HG02981 (cell line): Measurements from ENCODE around the gene LDB3.
"Not testable (repeated sequence)": the region's sequence is repeated elsewhere in the genome, so short reads cannot be mapped to it uniquely, and the experiment has no call there.

Source experiments
- ATAC-seq: cut with Tn5 transposase; IDR thresholded peaks from one replicate; pipeline ENCODE4 v1.9.1; 2021; ENCODE audit warnings: mild to moderate bottlenecking, moderate library complexity; ENCODE audit not compliant: unreplicated experiment

LDB3 gene

GRCh38 chr10:86725980-86726676 lies 57.8 kb downstream of the LDB3 start:
- no peak for ATAC-seq

GRCh38 chr10:86726677-86726999 lies 58.3 kb downstream of the LDB3 start:
- ATAC-seq = no peak

- no peak for ATAC-seq
These were observed 59.2 kb downstream of the LDB3 start for GRCh38 chr10:86727470-86727869.

- no peak for ATAC-seq
These were observed 59.7 kb downstream of the LDB3 start for GRCh38 chr10:86728056-86728455.

- no peak for ATAC-seq
These were observed 61.4 kb downstream of the LDB3 start for GRCh38 chr10:86729677-86730076.

GRCh38 chr10:86730227-86730626 lies 61.9 kb downstream of the LDB3 start:
- no peak for ATAC-seq

- ATAC-seq = no peak
These were observed 64.5 kb downstream of the LDB3 start for GRCh38 chr10:86732771-86733170.

GRCh38 chr10:86733260-86733671 lies 65.0 kb downstream of the LDB3 start:
- no peak for ATAC-seq

- no peak for ATAC-seq
These were observed 66.1 kb downstream of the LDB3 start for GRCh38 chr10:86734207-86734988.

- not testable (repeated sequence) for ATAC-seq
These were observed 67.0 kb downstream of the LDB3 start for GRCh38 chr10:86735278-86735677.

GRCh38 chr10:86742230-86742629 lies 73.9 kb downstream of the LDB3 start:
- no peak for ATAC-seq

- no peak for ATAC-seq
These were observed 75.9 kb downstream of the LDB3 start for GRCh38 chr10:86744067-86744725.

- no peak for ATAC-seq
These were observed 79.7 kb downstream of the LDB3 start for GRCh38 chr10:86747796-86748581.

- ATAC-seq = no peak
These were observed 81.5 kb downstream of the LDB3 start for GRCh38 chr10:86749854-86750253.

- ATAC-seq = no peak
These were observed 83.2 kb downstream of the LDB3 start for GRCh38 chr10:86751477-86751876.

- ATAC-seq = no peak
These were observed 84.0 kb downstream of the LDB3 start for GRCh38 chr10:86752311-86752710.

GRCh38 chr10:86753051-86753450 lies 84.7 kb downstream of the LDB3 start:
- no peak for ATAC-seq

GRCh38 chr10:86753638-86754434 lies 85.5 kb downstream of the LDB3 start:
- no peak for ATAC-seq

GRCh38 chr10:86755454-86755739 lies 87.1 kb downstream of the LDB3 start:
- ATAC-seq = no peak

- peak; percentile 80 for ATAC-seq
These were observed 87.6 kb downstream of the LDB3 start for GRCh38 chr10:86755740-86756510.
